OCI-M2 (cell line): Measurements from ENCODE around the gene PRDM15.

Experiments used
- DNase-seq: peaks from one replicate; lab custom pipeline; 2025; ENCODE audit not compliant: unreplicated experiment; lab: John Stamatoyannopoulos, UW

PRDM15 gene

DNA sequence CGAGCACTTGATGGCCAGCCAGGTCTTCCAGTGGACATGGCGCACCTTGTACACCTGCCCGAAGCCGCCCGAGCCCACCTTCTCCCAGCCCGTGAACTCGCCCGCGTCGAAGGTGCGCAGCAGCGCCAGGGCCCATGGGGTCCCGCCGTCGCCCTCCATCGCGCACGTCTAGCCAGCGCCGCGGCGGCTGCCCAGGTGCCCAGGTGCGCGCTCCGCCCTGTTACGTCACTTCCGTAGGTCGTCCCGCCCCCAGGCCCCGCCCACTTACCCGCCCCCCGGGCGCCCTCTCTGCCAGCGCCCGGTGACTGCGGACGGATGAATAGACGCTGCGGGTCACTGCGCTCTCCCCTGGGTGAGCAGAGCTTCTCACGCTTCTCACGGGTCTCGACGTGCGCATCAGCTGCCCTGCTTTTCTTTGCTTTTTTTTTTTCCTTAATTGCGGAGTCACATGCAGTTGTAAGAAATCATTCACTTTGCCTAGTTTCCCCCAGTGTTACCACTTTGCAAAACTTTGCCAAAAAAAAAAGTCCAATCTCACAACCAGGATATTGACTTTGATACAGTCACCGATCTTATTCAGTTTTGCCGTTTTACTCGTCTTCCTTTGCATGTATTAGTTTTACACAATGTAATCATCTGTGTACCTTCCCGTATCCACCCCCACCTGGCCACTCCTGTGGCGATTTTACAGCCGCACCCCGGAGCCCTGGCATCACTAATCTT, 112.1 kb downstream of the PRDM15 start, which contains the start of gene RIPK4:
TSS of gene RIPK4 (minus strand) at position 170 of the 723 bp plus-strand sequence. CDS start at position 159, 11 bp downstream.
- DNase-seq, result no peak

DNA sequence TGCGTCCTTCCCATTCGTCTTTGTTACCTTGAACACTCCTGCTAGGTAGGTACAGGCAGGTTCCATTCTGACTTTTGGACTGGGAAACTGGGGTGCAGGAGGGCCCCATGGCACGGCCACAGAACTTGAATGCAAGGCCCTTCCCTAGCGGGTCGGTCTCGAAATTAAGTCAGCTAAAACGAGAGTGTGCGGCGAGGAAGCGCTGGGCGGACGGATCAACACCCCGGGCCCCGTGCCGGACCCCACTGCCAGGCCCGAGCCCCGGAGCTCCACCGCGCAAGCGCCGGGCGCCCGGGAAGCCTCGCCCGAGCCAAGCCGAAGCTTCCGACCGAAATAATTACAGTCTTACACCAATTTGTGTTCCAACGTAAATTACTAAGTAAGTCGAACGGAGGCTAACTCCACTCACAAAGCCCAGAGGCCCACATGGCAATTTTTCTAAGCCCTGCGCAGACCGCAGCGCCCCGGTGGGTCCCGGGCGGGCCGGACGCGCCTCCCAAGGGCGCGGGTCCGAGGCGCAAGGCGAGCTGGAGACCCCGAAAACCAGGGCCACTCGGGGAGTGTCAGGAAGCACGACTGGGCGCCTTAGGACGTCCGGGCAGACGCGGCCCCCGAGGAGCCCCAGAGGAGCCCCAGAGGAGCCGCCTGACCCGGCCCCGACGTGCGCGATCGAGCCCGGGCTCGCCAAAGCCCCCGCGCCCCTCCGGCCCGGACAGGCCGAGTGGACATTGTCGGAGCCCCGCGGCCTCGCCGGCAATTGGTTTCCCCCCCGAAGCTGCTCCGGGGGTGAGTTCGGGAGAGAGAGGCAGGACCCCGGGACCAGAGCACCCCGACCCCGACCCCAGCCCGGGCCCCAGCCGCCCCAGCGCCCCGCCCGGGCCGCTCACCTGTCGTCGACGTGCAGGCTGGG, 112.9 kb downstream of the PRDM15 start:
- no peak for DNase-seq

DNA sequence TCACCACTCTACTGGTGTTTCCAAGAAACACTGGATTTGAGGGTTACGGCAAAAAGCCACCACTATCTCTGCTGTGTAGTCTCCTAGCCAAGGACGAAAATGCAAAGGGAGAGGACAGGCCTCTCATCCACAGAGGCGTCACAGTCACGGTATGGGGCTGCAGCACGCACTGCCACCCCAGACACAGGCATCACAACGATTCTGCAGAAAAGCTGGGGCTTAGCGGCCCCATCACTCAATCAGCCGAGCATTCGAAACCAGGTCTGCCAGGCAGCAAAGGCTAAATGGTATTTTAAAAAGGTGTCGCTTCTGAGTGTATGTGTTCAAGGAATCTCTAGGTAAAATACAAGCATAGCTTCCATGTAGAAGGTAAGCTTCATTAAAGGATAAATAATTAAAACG, 113.7 kb downstream of the PRDM15 start:
- DNase-seq, result no peak

DNA sequence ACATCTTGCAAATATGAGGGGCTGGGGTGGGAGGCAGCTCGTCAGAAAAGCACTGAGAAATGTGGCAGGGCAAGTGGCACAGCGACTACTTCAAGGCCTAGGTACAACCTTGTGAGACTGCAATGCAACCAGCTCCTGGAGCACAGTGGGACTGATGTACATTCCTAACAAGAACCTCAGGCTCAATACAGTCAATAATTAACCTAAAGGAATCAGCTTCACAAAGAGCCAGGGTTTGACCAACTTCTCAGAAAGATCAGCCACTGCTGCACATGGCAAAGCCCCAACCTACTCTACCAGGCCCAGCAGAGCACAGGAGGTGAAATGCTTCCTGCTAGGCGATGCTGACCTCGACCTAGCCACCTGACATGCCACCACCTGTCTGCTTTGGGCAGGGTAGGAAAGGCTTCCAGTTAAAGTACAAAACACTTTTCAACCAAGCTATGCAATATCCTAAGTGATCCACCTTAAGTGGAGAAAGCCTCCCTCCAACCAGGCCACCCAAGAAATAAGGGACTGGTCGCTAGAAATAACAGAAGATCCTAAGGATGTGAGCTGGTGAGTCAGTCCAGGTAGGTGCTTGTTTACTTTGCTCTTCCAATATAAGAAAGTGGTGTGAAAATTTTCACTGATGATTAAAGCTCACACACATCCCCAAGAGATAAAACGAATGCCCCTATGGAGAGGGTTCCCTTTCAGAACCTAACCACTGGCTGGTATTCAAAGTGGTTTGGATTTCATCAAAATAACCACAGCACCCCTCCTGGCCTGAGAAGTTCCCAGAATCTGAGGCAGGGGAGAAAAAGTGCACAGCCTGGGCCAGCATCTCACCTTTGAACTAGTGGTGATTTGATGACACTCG, 114.4 kb downstream of the PRDM15 start:
- no peak for DNase-seq

GRCh38 chr21:41763996-41764395, 115.1 kb downstream of the PRDM15 start:
- no peak for DNase-seq

DNA sequence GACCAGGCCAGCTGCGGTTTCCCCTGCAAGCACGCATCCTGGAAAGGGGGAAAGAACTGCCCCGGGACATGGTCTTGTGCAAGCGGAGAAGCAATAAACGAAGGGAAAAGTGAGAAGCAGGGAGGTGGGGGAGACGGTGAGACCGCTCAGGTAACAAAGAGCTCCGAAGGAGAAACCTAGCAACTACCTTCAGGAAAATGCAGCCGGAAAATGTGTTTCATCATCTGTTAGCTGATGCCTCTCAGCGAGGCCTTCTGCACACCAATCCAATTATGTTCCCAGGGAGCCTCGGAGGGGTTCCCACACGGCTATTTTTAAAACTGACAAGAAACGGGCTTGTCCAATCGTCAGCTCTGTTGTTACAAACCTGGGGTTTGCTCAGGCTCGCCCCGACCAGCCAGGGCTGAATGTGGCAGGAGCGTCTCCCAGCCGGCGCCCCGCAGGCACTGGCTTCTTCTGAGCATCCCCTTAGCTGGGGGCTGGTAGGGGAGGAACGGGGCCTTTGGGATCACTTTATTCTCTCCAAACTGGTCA, 115.7 kb downstream of the PRDM15 start:
- no peak for DNase-seq

DNA sequence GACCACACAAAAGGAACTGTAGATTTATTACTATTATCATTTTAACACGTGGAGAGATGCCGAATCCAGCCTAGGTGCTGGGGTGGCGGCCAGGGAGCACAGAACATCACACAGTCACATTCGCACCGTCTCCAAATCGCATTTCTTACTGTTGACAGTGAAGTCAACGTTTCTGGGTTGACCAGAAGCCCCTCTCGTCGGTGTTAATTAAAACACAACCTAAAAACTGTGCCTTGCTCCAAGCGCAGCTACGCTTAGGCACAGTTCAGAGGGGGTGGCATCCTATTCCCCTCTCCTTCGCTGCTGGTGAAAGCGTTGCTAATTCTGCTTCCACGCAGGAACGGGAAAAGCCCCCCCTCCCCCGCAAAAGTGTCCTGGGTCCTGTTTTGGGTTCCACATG, 116.4 kb downstream of the PRDM15 start:
- DNase-seq, result no peak

- DNase-seq, result no peak
Observed at GRCh38 chr21:41761934-41762635, 117.1 kb downstream of the PRDM15 start.

GRCh38 chr21:41761211-41761933, 117.8 kb downstream of the PRDM15 start:
- DNase-seq, result no peak

- no peak for DNase-seq
Observed at GRCh38 chr21:41760411-41760810, 118.7 kb downstream of the PRDM15 start.

DNA sequence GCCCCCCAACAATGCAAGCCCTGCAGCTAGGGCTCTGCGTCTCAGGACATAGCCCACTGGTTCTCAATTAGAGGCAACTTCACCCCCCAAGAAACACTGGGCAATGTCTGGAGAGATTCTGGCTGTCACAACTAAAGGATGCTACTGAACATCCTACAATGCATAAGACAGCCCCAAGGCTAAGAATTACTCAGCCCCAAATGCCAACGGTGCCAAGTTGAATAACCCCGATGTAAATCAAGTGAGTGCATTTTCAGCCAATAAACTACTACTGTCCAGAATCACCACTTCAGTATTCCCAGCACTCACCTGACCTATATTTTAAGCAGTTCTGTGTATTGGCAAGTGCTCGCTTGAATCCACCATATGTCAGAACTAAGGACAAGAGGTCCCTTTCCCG, 119.2 kb downstream of the PRDM15 start:
- DNase-seq, result no peak

DNA sequence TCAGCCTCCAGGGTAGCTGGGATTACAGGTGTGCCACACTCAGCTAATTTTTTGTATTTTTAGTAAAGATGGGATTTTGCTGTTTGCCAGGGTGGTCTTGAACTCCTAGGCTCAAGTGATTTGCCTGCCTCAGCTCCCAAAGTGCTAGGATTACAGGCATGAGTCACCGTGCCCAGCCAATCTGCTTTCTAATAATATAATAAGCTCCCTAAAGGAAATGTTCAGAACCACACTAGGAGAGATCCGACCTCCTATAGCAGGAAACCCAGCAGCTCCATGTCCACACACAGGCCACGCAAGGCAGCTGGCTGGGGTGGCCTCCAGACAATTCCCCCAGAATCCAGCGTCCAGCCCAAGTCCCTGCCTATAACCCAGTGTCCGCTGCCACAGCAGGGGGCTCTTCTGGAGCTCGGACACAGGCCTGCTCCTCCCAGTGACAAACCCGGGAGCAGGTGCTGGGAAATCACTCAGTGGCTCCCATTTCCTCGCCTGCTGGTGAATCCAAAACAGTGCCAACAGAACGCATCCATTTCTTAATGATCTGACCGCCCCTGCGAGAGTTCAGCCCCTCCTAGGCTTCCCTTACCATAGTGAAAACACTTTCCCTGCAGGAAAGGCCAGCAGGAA, 119.8 kb downstream of the PRDM15 start:
- no peak for DNase-seq

DNA sequence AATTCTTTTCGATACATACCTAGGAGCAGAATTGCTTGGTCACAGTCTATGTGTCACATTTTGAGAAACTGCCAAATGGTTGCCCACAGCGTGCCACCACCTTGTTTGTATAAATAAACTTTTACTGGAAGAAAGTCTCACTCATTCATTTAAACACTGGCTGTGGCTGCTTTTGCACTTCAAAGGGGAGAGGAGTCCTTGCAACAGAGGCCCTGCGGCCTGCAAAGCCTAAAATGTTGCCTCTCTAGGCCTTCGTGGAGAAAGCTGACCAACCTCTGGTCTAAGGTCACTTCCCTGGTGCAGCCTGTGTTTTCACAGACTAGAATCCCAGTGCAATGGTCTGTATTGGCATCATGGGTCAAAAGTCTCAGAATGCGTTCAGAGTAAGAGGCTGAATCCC, 120.6 kb downstream of the PRDM15 start:
- DNase-seq, result no peak

- DNase-seq, result no peak
Observed at GRCh38 chr21:41755934-41756773, 123.0 kb downstream of the PRDM15 start.

DNA sequence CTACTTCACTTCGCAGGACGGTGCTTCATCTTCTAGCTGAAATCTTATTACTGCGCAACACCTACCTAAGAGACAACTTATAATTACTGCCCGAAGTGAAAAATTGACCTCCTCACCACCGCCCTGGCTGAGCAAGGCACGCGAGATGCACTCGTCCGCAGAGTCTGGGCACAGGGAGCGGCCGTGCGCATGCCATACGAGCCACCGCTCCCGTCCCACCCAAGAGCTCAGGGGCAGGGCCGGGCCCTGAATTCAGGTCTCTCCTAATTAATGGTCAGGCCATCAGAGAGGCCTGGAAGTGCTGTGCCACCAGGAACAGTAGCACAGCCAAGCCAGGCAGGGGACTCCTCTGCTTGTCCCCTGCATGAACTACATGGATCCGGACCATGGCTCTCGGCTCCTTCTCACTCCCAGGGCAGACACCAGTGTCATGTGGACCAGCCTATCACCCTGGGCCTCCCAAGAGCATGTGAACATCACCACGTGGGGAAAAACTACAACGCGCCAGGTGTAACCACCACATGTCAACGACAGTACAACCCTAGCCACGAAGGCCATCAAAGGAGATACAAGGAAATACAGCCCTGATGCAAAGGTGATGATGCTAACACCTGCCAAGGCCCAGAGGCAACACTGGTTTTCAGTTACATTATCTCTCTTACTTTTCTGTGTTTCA, 123.7 kb downstream of the PRDM15 start:
- DNase-seq, result no peak

DNA sequence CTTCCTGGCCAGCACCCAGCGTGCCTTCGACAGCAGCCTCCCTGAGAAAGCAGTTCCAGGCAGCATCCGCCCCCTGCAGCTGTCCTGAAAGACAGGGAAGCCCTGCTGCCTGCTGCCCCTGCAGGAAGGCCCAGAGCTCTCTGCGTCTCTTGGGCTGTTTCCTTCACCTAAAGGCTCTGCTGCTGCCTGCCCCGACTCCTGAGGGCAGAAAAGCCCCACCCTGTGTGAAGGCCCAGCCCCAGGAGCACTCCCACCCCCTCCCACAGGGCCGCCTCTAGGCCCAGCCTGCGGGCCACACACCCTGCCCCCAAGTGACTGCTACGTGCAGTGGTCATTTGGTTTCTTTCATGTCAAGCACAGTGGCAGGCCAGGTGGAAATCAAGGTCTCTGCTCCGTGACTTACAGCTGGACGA, 124.7 kb downstream of the PRDM15 start:
- DNase-seq, result no peak

- DNase-seq, result no peak
Observed at GRCh38 chr21:41753006-41753898, 125.9 kb downstream of the PRDM15 start.
